Measurements from ENCODE around the gene MB21D2. TPM values are rescaled to one million over a fixed set of nuclear protein-coding genes. Genes with fewer than 3 reads are reported as not detected.

The MB21D2 gene
- total and polyA plus RNA-seq, 3 experiments from 2014 or later = 0.17 to 1.1 (median 1.1) TPM

DNA sequence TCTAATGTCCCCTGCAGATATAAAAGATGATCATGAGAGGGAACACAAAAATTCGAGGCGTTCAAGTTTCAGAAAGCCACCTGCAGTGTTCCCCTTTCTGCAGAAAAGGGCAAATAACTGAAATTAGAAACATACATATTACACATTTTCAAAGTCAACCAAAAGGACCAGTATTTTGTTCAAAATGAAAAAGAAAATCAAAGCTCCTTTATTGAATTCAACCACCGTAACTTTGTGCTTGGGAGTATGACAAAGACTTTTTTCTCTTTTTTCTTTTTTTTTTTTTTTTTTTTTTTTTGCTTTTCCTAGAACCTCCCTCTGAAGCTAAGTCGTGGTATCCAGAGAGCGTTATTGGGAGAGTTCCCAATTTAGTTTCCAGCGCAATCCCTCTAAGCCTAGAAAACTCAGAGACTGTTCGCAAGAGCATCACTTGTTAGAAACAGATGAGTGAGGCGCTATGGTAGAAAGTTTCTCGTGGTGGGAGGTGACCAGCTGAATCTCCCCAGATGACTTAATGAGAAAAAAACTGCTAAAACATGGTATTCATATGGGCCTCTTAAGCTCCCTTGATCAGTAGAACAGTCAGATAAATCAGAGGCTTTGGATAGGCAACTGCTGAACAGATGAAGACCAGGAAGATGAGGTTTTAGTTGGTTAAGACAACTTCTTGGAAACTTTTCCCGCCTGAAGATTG is 77.4 kb downstream of the MB21D2 start:
- ChIA-PET POLR2A (no interaction called here), CTCF (interaction anchor here (1.7 kb wide), 1 partner anchor 20 kb away, joined by 3 read pairs; no protein-coding TSS in a partner anchor)
- no peaks in the 10 kb centered on the region for H3K27me3 Mint-ChIP-seq
- H3K27ac Mint-ChIP-seq = no peak overlapping the region
- H3K4me3 Mint-ChIP-seq = no peak overlapping the region
- H3K9me3 Mint-ChIP-seq = peaks cover 0 to 5% (median 3%) of the 10 kb centered on the region in 5 donors
- Histone ChIP-seq H3K4me1 (ENCODE audit: insufficient read depth, low read length) (peaks cover 7% of the 10 kb centered on the region), H3K27me3 (ENCODE audit: insufficient read depth, low read length, poor library complexity, severe bottlenecking) (no peaks in the 10 kb centered on the region), H3K9me3 (ENCODE audit: low read length) (no peaks in the 10 kb centered on the region), H3K4me3 (ENCODE audit: low read length) (no peak overlapping the region), H3K27ac (ENCODE audit: low read depth, low read length) (no peak overlapping the region), H3K36me3 (ENCODE audit: insufficient read depth, low read length) (no peaks in the 10 kb centered on the region)
- no peak for DNase-seq
- H3K36me3 Mint-ChIP-seq = no peaks in the 10 kb centered on the region
- no peaks in the 10 kb centered on the region for H3K4me1 Mint-ChIP-seq

DNA sequence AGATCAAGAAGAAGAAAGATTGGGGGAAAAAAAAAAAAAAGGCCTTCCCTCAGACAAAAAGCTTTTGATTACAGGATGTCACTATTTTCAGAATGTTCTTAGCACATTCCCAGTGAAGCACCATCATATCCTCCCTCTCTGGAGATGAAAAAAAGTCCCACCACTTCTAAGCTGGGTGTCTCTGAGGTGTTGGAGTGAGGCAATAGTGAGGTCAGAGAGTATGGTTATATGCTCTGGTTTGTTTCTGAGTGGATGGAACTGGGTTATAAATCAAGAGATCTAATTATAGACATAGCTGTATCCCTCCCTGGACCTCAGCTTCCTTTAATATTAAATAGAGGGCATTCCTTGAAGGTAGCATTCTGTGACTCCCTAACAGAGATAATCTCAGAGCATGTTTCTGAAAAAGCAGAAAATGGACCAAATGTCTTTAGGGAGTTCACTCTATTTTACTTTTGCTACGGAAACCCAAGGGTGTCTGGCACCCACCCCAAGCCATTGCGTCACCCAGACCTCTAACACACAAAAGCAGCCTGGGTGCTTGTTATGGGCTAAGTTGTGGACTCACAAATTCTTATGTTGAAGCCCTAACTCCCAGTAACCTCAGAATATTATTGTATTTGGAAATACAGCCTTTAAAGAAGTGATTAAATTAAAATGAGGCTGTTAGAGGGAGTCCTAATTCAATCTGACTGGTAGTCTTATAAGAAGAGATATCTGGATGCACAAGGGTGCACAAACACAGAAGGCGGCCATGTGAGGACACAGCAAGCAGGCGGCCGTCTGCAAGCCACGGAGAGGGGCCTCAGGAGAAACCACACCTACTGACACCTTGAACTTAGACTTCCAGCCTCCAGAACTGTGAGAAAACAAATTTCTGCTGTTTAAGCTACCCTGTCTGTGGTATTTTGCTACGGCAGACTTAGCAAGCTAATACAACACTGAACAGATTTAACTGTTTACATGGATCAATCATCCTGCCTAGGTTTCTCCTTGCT is 81.5 kb downstream of the MB21D2 start:
- Histone ChIP-seq H3K27me3 (ENCODE audit: insufficient read depth, low read length, poor library complexity, severe bottlenecking) (no peaks in the 10 kb centered on the region), H3K27ac (ENCODE audit: low read depth, low read length) (no peak overlapping the region), H3K9me3 (ENCODE audit: low read length) (no peaks in the 10 kb centered on the region), H3K4me3 (ENCODE audit: low read length) (no peak overlapping the region), H3K4me1 (ENCODE audit: insufficient read depth, low read length) (peaks cover 7% of the 10 kb centered on the region), H3K36me3 (ENCODE audit: insufficient read depth, low read length) (no peaks in the 10 kb centered on the region)
- ChIA-PET POLR2A (no interaction called here), CTCF (no interaction called here)
- peaks cover 0 to 3% of the 10 kb centered on the region in 2 donors for H3K27me3 Mint-ChIP-seq
- H3K36me3 Mint-ChIP-seq = no peaks in the 10 kb centered on the region
- H3K4me3 Mint-ChIP-seq = no peak overlapping the region
- no peak for DNase-seq
- no peak overlapping the region for H3K27ac Mint-ChIP-seq
- H3K9me3 Mint-ChIP-seq = peaks cover 0 to 5% (median 3%) of the 10 kb centered on the region in 5 donors
- no peaks in the 10 kb centered on the region for H3K4me1 Mint-ChIP-seq

DNA sequence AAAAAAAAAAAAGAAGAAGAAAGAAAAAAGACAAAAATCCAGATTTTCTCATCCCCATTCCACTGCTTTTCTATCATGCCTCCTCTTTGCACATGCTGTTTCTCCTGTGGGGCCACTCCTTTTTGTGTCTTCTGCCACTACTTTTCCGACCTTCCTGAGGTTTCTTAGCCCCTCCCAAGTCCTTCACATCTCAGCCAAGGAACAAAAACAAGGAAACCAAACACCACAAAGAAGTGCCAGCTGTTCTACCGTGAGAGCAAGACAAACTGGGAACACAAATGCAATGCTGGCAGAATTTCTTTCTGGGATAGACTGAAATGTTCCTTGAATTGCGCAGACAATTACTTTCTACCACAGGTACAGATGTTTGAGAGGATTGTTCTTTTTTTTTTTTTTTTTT is 83.2 kb downstream of the MB21D2 start:
- H3K36me3 Mint-ChIP-seq = no peaks in the 10 kb centered on the region
- H3K27ac Mint-ChIP-seq = peak overlapping the region in 1 of 8 donors; percentile 26
- Histone ChIP-seq H3K4me3 (ENCODE audit: low read length) (no peak overlapping the region), H3K36me3 (ENCODE audit: insufficient read depth, low read length) (no peaks in the 10 kb centered on the region), H3K9me3 (ENCODE audit: low read length) (no peaks in the 10 kb centered on the region), H3K4me1 (ENCODE audit: insufficient read depth, low read length) (peaks cover 7% of the 10 kb centered on the region), H3K27ac (ENCODE audit: low read depth, low read length) (no peak overlapping the region), H3K27me3 (ENCODE audit: insufficient read depth, low read length, poor library complexity, severe bottlenecking) (no peaks in the 10 kb centered on the region)
- CTCF ChIA-PET = no interaction called here
- peaks cover 0 to 5% (median 3%) of the 10 kb centered on the region in 5 donors for H3K9me3 Mint-ChIP-seq
- POLR2A ChIA-PET = no interaction called here
- H3K4me3 Mint-ChIP-seq = no peak overlapping the region
- DNase-seq = no peak
- H3K27me3 Mint-ChIP-seq = peaks cover 0 to 3% of the 10 kb centered on the region in 2 donors
- H3K4me1 Mint-ChIP-seq = no peaks in the 10 kb centered on the region

DNA sequence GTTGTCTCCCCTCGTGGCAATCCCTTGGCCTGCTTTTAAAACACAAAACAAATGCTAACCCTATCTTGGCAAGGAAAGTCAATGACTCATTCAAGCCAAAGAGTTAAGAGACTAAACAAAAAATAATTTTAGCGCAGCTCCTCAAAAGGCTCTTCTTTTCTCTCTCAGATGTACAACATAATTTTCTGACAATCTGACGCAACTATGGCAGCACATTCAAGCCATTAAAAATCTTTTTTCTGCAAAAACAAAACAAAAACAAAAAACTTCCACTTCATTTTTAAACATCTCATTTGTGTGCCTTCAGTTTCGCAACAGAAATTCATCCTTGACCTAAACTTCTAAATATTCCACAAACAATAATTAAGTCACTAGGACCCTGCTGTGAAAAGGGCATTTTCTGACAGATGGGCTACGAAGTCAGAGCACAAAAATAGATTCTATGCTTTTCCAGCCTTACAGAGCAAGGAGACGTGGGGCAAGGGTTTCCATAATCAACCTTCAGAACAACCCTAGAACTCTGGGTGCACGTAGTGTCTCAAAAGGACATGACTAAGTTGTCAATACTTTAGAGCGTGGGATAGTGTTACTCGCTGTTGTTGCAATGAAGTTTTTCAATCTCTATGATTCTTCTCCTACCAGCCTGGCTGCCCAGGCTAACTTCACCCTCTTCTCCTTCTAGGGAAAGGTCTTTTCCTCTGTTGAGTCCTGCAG is 84.3 kb downstream of the MB21D2 start:
- Mint-ChIP-seq H3K4me1 (no peaks in the 10 kb centered on the region), H3K9me3 (peaks cover 0 to 5% (median 3%) of the 10 kb centered on the region in 5 donors), H3K27me3 (peaks cover 0 to 4% of the 10 kb centered on the region in 2 donors), H3K4me3 (no peak overlapping the region), H3K36me3 (no peaks in the 10 kb centered on the region), H3K27ac (no peak overlapping the region)
- Histone ChIP-seq H3K27me3 (ENCODE audit: insufficient read depth, low read length, poor library complexity, severe bottlenecking) (no peaks in the 10 kb centered on the region), H3K4me1 (ENCODE audit: insufficient read depth, low read length) (peaks cover 7% of the 10 kb centered on the region), H3K4me3 (ENCODE audit: low read length) (no peak overlapping the region), H3K27ac (ENCODE audit: low read depth, low read length) (no peak overlapping the region), H3K36me3 (ENCODE audit: insufficient read depth, low read length) (no peaks in the 10 kb centered on the region), H3K9me3 (ENCODE audit: low read length) (no peaks in the 10 kb centered on the region)
- ChIA-PET CTCF (no interaction called here), POLR2A (no interaction called here)
- no peak for DNase-seq

DNA sequence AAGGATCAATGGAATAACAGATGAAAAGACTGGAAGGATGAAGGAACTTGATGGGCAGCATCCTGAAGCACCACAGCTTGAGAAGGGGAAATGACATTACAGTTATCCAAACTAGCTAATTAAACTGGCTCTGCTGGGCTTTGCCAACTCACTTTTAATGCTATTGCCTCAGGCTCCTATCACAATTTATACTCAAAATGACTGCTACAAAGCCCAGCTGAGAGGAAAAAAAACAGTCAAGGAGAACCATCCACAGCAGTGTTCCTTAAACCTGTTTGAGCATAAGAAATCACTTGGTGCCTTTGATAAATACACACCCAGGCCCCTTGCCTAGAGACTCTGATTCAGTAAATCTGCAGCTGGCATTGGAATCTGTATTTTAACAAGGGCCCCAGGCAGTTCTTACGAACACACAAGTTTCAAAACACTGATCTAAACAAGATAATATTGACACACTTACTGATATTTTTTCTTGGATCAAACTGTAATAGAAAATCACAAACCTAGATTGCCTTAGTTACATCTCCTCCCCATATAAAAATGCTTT is 85.8 kb downstream of the MB21D2 start:
- peaks cover 0 to 4% of the 10 kb centered on the region in 2 donors for H3K27me3 Mint-ChIP-seq
- no peak for DNase-seq
- H3K27ac Mint-ChIP-seq = no peak overlapping the region
- Histone ChIP-seq H3K4me3 (ENCODE audit: low read length) (no peak overlapping the region), H3K27me3 (ENCODE audit: insufficient read depth, low read length, poor library complexity, severe bottlenecking) (no peaks in the 10 kb centered on the region), H3K4me1 (ENCODE audit: insufficient read depth, low read length) (peaks cover 7% of the 10 kb centered on the region), H3K36me3 (ENCODE audit: insufficient read depth, low read length) (no peaks in the 10 kb centered on the region), H3K27ac (ENCODE audit: low read depth, low read length) (no peak overlapping the region), H3K9me3 (ENCODE audit: low read length) (no peaks in the 10 kb centered on the region)
- no peaks in the 10 kb centered on the region for H3K36me3 Mint-ChIP-seq
- H3K9me3 Mint-ChIP-seq = peaks cover 0 to 7% (median 3%) of the 10 kb centered on the region in 5 donors
- H3K4me1 Mint-ChIP-seq = no peaks in the 10 kb centered on the region
- POLR2A ChIA-PET = no interaction called here
- CTCF ChIA-PET = no interaction called here
- H3K4me3 Mint-ChIP-seq = no peak overlapping the region

DNA sequence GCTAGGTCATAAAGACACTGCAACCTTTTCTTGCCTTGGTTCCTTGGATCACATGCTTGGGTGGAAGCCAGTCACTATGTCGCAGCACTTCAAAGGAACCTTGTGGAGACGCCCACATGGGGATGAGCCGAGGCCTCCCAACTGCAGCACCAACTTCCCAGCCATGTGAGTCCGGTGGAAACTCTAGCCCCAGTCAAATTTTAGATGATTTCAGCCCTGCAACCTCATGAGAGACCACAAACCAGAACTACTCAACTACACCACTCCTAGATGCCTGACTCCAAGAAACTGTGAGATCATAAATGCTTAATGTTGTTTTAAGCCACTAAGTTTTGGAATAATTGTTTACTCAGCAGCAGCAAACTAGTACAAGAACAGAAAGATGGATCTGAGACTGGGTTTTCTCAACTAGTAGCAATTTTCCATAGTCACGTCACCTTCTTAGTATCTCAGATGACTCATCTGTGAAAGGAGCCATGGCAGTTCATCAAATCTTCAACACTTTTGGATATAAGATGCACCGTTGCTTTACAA is 86.5 kb downstream of the MB21D2 start:
- POLR2A ChIA-PET = no interaction called here
- peaks cover 0 to 7% (median 3%) of the 10 kb centered on the region in 5 donors for H3K9me3 Mint-ChIP-seq
- H3K36me3 Mint-ChIP-seq = no peaks in the 10 kb centered on the region
- DNase-seq = no peak
- H3K4me3 Mint-ChIP-seq = no peak overlapping the region
- no peak overlapping the region for H3K4me3 ChIP-seq (ENCODE audit: low read length)
- no peaks in the 10 kb centered on the region for H3K9me3 ChIP-seq (ENCODE audit: low read length)
- CTCF ChIA-PET = no interaction called here
- H3K27me3 Mint-ChIP-seq = peaks cover 0 to 4% of the 10 kb centered on the region in 2 donors
- no peak overlapping the region for H3K27ac ChIP-seq (ENCODE audit: low read depth, low read length)
- H3K36me3 ChIP-seq (ENCODE audit: insufficient read depth, low read length) = no peaks in the 10 kb centered on the region
- H3K4me1 Mint-ChIP-seq = no peaks in the 10 kb centered on the region
- no peaks in the 10 kb centered on the region for H3K27me3 ChIP-seq (ENCODE audit: insufficient read depth, low read length, poor library complexity, severe bottlenecking)
- no peak overlapping the region for H3K27ac Mint-ChIP-seq
- peaks cover 6% of the 10 kb centered on the region for H3K4me1 ChIP-seq (ENCODE audit: insufficient read depth, low read length)

GRCh38 chr3:192830291-192831110 is 87.2 kb downstream of the MB21D2 start:
- H3K27me3 Mint-ChIP-seq = peaks cover 0 to 4% of the 10 kb centered on the region in 2 donors
- no peak overlapping the region for H3K4me3 Mint-ChIP-seq
- no peak for DNase-seq
- H3K36me3 Mint-ChIP-seq = no peaks in the 10 kb centered on the region
- no peak overlapping the region for H3K27ac ChIP-seq (ENCODE audit: low read depth, low read length)
- ChIA-PET CTCF (no interaction called here), POLR2A (no interaction called here)
- H3K4me1 Mint-ChIP-seq = no peaks in the 10 kb centered on the region
- H3K36me3 ChIP-seq (ENCODE audit: insufficient read depth, low read length) = no peaks in the 10 kb centered on the region
- no peaks in the 10 kb centered on the region for H3K27me3 ChIP-seq (ENCODE audit: insufficient read depth, low read length, poor library complexity, severe bottlenecking)
- no peaks in the 10 kb centered on the region for H3K9me3 ChIP-seq (ENCODE audit: low read length)
- H3K27ac Mint-ChIP-seq = no peak overlapping the region
- peaks cover 0 to 5% (median 2%) of the 10 kb centered on the region in 5 donors for H3K9me3 Mint-ChIP-seq
- H3K4me3 ChIP-seq (ENCODE audit: low read length) = no peak overlapping the region
- H3K4me1 ChIP-seq (ENCODE audit: insufficient read depth, low read length) = no peaks in the 10 kb centered on the region

Measured in CD8-positive, alpha-beta memory T cell (primary cell).